HG03520 (cell line): ENCODE measurements around the gene ARHGDIA.
"Not testable (repeated sequence)": the region's sequence is repeated elsewhere in the genome, so short reads cannot be mapped to it uniquely, and the experiment has no call there.

Experiments
- ATAC-seq: cut with Tn5 transposase; IDR thresholded peaks from one replicate; pipeline ENCODE4 v1.9.1; 2021; ENCODE audit warnings: mild to moderate bottlenecking, moderate library complexity; ENCODE audit not compliant: unreplicated experiment

Gene ARHGDIA

DNA sequence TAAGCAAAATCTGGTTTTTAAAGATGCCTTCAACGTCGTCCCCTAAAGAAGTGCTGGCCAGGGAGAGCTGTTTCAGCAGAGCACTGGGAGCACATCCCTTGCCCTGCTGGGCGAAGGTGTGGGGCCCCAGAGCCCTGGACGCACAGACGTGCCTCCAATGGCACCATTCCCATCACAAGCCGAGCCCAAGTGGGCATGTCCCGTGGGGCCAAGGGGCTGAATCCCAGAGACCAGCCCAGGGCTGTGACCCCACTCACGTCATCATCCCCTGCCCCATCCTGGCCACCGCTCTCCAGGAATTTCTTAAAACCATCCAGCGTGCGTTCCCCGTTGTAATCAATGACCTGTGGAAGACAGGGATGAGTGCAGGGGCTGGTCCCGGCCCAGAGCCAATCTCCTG, 26.2 kb downstream of the ARHGDIA start:
- ATAC-seq: no peak

DNA sequence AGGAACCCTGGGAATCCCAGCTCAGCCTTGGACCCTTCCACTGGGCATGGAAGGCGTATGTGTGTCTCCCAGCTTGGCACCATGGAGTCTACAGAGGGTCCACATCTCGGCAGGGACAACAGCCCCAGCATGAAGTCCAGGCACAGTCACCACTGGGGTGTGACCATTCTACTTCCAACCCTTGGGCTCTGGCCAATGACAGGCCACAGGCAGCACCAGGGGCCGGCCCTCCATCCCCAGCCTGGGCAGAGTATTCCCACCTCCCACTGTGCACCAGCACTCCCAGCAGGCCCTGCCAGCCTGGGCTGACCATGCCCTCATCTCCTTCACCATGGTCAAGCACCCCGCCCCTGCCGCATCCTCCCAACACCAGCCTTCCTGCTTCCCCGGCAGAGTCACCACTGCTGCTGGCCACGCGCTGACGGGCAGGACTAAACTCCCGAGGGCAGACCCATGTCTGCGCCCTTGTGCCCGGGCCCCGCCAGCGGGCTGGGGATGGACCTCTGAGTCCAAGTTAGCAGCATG, 26.7 kb downstream of the ARHGDIA start:
- no peak for ATAC-seq

DNA sequence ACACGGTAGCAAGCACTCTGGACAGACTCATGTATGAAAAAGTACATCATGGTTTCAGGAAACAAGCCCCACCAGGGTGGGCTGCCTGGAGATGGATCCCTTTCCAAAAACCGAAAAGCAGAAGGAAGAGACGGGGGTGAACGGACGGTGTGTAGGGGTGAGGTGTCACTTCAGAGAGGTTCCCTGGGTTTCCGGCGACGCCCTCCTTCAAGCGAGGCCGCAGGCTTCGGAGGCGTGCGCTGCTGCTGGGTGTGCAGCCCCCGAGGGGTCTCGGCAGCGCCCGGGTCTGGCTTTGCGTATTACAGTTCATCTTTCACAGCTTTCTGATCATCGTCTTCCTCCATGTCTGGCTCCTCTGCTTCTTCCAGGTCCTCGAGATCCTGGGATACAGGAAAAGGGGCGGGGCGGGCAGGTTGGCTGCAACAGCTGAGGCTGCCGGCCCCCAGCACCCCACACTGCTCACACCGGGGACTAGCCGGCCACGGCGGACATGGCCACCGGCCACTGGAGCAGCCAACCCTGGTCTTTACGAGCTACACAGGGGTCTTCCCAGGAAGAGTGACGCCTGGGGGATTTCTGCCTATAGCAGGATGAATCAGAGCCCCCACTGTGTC, 27.3 kb downstream of the ARHGDIA start:
- ATAC-seq: no peak

DNA sequence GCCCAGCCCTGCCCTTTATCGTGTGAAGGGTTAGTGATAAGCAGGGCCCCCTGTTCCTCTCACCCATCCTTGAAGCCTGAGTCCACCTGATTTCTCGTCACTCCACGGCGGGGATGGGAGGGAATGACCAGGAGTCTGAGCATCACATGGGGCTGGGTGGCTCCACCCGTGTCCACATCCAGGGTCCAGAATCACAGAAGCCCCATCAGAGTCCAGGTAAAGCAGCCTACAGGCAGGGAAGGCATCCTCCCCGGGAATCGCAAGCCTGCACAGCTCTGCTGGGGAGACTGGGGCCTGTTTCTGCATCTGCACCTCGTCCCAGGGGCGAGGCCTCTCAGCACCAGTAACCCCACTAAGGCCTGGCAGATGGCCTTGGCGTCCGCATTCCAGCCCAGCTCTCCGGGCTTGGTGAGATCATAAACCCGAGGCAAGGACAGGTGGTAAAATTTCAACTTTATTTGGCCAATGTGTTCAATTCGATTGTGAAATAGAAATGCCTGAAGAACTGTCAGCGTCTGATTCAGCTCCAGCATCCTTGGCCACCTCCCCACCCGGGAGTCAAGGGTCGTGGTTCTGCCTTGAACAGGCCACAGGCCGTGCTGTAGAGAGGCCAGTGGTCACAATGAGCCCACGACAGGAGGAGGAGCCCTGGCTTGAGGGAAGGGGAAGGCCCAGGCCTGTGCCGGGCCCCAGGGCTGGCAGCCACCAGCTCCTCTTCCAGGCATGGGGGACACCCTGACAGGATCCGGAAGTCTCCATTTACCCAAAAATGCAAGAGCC, 28.2 kb downstream of the ARHGDIA start:
- ATAC-seq: no peak

DNA sequence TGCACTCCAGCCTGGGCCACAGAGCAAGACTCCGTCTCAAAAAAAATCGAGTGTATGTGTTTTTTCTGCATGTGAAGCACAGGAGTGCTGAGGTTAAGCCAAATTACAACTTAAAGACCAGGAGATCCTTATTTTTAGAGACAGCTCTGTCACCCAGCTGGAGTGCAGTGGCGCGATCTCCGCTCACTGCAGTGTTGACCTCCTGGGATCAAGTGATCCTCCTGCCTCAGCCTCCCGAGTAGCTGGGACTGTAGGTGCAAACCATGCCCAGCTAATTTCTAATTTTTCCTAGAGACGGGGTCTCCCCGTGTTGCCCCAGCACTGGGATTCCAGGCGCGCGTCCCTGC, 28.8 kb downstream of the ARHGDIA start:
- no peak for ATAC-seq

DNA sequence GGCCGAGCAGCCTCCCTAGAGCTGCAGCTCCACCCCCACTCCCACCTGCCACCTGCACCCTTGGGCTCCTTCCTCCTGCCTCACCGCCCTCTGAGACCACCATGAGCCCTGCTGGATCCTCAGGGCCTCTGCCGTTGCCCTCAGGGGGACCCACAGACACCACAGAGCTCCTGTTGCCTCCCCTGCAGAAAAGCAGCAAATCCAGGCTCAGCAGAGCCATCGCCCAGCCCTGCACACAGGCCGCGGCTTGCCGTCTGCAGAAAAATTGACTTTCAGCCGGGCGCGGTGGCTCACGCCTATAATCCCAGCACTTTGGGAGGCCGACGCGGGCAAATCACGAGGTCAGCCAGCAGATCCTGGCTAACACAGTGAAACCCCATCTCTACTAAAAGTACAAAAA, 29.3 kb downstream of the ARHGDIA start:
- ATAC-seq: no peak

DNA sequence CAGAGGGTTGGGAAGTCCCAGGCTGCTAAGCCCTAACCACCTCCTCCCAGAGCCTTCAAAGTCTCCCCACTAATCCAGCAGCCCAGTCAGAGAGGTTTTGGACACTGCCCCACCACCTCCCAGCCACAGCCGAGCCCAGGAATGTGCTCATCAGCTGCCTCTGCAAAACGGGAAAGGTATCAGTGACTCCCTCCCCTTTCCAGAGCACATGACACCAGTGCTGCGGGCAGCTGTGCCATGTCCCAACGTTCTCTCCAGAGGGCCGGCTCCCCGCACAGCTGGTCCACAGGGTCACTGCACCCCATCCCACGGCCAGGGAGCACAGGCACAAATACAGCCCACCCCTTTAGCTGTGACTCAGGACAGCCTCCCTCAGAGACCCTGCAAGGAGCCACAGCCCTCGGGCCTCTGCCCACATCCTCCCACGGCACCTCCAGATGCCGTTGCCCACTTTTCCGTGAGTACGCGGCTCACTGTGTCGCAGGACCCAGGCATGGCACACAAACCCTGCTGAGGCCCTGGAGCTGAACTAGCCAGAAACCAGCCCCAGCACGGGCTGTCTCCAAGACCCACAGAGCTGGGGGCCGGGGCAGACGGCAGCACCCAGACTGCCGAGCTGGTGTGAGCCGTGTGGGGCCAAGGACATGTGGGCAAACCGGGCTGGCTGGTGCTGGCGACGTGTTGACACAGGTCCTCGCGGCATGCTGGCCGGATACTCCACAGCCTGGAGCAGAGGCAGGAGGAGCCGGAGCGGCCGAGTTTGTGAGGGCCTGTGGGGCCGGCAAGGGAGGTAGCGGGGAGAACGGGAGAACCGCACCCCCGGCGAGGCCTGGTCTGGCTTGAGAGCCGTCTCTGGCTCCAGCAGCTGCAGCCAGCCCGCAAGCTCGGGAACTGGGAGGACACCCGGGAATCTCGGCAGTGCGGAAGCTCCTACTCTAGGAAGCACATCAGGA, 30.0 kb downstream of the ARHGDIA start:
- ATAC-seq: no peak

DNA sequence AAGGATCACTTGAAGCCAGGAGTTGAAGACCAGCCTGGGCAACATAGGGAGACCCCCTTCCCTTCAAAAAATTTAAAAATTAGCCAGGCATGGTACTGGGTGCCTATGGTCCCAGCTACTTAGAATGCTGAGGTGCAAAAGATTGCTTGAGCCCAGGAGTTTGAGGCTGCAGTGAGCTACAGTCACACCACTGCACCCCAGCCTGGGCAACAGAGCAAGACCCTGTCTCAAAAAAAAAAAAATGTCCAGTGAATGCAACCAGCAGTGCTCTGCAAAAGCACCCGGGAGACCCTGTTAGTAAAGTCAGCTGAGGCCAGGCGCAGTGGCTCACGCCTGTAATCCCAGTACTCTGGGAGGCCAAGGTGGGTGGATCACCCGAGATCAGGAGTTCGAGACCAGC, 31.1 kb downstream of the ARHGDIA start:
- ATAC-seq: not testable (repeated sequence)

DNA sequence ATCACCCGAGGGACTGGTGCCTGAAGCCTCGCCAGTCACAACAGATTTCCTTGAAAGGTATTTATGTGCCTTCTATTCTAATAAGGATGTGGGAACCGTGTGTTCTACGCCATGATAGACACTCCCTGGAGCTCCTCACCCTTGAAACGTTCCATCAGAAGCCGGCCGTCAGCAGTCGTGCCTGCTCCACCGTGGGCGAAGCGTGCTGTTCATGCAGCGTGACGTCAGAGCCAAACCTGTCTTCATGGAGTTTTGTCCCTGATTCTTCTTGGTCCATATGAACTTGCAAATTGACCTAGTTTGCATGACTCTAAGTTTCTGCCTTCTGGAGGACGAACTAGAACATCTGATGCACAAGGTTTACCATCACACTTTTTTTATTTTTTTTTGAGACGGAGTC, 31.8 kb downstream of the ARHGDIA start:
- ATAC-seq: no peak

DNA sequence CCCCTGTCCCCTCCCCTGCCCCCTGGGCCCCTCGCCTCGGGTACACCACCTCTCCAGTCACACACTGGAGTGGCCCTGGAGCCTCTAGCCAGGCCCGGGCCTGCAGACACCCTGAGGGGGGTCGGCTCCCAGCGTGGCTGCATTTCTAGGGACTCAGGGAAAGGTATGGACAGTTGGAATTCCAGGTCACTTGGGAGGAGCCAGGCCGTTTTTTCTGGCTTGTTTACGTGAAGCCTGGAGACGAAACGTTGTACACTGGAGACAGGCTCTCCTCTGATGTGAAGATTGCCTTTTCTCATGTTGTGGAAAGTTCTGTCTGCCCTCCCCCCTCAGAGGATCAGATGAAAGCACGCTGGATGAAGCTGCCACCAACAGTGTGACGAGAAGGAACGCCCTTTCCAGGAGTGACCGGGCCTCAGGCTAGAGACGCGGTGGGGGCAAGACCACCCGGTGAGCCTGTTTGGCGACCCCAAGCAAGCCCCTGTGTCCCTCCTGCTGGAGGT, 32.3 kb downstream of the ARHGDIA start:
- no peak for ATAC-seq

DNA sequence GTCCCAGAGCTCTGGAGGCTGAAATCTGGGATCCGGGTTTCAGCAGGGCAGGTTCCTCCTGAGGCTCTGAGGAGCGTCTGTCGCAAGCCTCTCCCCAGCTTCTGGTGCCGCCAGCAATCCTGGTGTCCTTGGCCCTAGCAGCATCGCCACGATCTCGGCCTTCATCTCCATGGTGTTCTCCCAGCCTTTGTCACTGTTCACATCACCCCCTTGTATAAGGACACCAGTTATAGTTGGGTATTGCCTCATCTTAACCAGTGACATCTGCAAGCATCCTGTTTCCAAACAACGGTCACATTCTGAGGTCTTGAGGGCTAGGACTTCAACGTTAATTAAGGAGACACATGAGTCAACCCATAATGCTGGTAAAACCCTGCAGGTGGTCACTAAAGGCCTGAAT, 33.5 kb downstream of the ARHGDIA start:
- no peak for ATAC-seq

DNA sequence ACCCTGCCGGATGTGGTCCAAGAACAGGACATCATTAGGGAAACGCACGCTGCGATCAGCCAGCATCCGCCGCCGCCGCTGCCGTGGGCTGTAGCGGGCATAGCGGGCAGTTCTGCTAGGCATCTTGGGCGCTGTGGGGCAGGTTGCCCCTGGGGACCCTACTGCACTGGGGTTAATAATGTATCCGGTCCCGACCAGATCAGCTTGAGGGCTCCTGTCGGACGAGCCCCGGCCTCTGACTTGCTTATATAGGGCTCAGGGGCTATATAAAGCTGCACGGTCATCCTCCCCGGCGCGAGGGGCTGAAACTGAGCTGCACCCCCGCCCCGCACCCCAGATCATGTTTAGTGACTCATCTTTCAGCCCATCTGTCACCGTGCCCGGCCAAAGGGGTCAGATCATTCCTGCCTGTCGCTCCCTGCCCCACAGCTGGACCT, 36.3 kb downstream of the ARHGDIA start, which contains the start of gene PPP1R27:
Gene PPP1R27 (minus strand): TSS at position 220 of the 437 bp plus-strand sequence. CDS start 97 bp downstream, at position 123.
- no peak for ATAC-seq

DNA sequence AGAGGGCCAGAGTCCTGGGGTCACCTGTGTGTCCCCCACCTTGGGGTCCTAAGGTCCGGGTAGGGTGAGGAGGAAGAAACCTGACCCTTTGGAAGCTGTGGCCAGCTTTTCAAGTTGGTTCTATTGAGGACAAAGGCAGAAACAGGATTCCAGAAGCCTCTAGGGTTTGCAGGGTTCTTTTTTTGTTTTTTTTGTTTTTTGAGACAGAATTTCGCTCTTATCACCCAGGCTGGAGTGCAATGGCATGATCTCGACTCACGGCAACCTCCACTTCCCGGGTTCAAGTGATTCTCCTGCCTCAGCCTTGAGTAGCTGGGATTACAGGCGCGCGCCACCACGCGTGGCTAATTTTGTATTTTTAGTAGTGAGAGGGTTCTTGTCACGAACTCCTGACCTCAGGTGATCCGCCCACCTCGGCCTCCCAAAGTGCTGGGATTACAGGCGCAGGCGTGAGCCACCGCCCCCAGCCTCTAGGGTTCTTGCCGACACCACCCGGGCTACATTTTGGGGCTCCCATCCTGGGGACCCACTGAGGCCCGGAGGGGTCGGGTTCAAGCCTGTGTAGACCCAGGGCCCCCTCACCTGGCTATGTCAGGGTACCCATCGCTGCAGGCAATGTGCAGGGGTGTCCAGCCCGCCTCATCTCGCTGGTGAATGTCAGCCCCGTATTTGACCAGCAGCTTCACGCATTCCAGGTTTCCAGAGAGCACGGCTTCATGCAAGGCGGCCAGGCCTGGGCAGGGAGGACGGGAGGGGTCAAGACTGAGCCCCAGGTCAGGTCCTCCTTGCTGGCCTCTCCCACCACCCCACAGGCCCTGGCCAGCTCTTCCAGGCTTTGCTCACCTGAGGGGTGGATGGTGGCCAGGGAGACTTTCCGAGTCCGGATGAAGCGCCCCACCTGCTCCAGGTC, 37.0 kb downstream of the ARHGDIA start:
- ATAC-seq: no peak

DNA sequence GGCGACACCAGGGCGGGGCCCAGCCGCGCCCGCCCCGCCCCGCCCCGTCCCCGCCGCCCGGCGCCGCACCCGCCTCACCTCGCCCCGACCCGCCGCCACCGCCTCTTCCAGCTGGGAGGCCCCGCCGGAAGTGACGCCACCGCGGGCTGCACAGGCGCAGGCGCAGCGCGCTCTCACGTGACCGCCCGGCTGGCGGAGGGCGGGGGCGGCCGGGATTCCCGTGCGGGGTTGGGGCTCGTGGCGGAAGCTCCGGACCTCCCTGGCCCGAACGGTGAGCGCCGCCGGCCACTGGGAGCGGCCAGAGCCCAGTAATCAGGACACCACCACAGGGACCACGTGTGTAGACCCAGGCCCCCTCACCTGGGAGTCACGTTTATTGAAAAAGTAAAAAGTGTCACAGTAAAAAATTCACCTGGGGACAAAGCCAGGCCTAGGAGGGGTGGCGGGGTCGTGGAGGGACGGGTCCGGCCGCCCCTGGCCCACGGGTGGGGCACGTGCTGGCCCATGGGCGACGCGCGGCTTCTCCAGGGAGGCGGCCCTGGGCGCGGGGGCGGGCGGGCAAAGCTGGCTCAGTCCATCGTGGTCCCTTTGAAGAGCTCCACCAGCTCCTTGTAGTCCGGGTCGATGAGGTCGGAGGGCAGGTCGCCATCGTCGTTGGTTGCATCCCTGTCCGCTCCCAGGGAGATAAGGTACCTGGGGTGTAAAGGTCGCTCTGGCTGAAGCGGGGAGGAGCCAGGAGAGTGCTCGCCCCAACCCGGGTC, 37.8 kb downstream of the ARHGDIA start, which contains the start of gene MCRIP1:
Gene MCRIP1 (minus strand): TSS at position 132 of the 761 bp plus-strand sequence. CDS start 8,785 bp downstream, outside the sequence.
- peak; percentile 60 for ATAC-seq

DNA sequence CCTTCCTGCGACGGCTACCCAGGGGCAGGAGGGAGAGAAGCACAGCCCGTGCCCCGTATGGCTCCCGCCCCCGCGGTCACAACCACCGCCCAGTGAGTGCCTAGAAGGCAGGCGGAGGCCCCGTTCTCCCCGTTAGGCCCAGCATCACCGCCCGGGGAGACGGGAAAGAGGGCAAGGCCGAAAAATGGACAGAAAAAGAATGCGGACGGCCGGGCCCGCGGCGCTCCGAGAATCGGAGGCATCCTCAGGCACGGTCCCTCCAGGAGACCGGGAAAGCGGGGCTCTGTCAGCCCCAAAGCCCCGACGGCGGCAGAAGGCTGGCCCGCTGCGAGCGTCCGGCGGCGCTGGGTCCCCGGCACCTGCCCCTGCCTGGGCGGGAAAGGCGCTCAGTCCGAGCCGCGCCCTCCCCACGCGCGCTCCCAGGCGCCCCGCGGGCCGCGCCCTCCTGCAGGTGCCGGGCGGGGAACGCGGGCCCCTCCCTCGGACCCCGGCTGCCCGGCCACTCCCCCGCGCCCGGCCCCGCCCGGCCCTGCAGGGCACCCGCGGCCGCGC, 38.5 kb downstream of the ARHGDIA start:
- ATAC-seq: peak; percentile 7

DNA sequence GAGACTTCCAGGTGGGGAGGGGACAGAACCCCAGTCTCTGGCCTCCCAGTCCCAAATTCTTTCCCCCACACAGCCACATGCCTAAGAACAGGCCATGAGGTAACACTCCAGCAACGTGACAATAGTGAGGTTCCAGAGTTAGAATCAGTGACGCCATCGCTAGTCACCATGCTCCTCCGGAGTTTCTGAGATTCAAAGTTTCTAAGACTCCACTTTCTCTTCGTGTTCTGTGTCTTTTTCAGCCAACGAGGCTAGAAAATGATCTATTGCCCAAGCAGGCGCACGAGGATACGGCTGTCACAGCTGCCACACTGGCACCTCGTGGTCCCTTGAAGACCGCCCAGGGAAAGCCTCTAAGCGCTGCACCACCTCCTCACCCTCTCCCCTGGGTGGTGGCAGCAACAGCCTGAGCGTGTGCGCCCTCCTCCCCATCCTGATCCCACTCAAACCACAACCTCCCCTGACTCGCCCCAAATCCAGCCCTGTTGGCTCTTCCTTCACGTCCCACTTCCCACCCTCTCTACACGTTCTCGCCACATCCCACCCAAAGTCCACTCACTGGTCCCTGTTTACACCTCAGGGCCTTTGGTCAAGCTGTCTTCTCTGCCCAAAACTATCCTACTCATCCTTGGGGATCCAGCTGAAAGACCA, 39.1 kb downstream of the ARHGDIA start:
- ATAC-seq: no peak

DNA sequence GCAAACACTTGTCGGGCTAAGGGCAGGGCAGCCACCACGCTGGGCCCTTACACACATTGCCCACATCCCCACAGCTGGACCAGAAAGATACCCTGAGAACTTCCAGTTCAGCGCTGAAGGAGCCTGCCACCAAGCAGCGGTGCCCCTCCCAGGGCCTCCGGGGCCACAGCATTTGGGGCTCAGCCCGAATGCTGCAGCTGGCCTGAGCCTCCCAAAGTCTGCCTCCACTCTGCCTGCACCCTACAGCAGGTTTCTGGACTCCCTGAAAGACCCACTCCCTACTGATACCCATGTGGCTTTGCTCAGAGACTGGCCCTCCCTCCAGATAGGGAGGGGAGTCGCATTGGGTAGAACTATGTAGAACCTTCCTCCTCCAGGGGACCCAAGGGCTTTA, 39.6 kb downstream of the ARHGDIA start:
- ATAC-seq: no peak

DNA sequence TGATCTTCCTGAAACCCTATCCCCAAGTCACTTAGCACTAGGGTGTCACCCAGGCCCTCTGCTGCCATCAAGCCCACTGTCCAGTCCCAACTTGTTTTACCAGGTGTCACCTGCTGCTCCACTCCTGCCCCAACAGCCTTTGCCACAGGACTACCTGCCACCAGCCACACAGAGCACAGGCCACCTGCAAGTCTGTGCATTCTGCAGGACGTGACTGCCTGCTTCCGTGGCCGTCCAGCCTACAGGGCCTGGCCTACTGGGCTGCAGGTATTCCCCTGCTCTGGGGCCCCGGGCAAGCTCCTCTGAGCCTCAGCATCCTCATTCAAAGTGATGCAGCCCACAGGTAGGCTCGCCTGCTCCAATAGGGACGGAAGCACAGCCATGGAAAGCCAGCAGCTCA, 41.3 kb downstream of the ARHGDIA start:
- ATAC-seq: no peak
